Hepatocyte (in vitro differentiated cells): ENCODE measurements around the gene LYSET.

Experiments used
- CTCF ChIP-seq: fragments of 200-600 bp; sonication (generic); IDR thresholded peaks from 2 replicates; pipeline ENCODE4 v1.5.1; 2016; ENCODE audit warnings: antibody characterized with exemption, mild to moderate bottlenecking; ENCODE audit not compliant: poor library complexity
- EZH2phosphoT487 ChIP-seq: fragments of 200-600 bp; sonication (generic); IDR thresholded peaks from one replicate; pipeline ENCODE4 v1.6.1; 2018; ENCODE audit warnings: antibody characterized with exemption, mild to moderate bottlenecking, low read depth, moderate library complexity; ENCODE audit not compliant: unreplicated experiment, severe bottlenecking

GRCh38 chr14:93155667-93156066 is 29.4 kb upstream of the LYSET start:
- no peak for TF ChIP-seq CTCF
- no peak for TF ChIP-seq EZH2phosphoT487
